ENCODE data around the gene CTNNA3.
"Not testable (repeated sequence)": the region's sequence is repeated elsewhere in the genome, so short reads cannot be mapped to it uniquely, and the experiment has no call there.

The CTNNA3 gene

DNA sequence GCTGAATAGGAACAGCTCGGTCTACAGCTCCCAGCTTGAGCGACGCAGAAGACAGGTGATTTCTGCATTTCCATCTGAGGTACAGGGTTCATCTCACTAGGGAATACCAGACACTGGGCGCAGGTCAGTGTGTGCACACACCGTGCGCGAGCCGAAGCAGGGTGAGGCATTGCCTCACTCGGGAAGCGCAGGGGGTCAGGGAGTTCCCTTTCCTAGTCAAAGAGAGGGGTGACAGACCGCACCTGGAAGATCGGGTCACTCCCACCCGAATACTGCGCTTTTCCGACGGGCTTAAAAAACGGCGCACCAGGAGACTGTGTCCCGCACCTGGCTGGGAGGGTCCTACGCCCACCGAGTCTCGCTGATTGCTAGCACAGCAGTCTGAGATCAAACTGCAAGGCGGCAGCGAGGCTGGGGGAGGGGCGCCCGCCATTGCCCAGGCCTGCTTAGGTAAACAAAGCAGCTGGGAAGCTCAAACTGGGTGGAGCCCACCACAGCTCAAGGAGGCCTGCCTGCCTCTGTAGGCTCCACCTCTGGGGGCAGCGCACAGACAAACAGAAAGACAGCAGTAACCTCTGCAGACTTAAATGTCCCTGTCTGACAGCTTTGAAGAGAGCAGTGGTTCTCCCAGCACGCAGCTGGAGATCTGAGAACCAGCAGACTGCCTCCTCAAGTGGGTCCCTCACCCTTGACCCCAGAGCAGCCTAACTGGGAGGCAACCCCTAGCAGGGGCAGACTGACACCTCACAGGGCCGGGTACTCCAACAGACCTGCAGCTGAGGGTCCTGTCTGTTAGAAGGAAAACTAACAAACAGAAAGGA lies 465.1 kb downstream of the CTNNA3 start:
- DNase-seq = not testable (repeated sequence)

- DNase-seq = no peak
These were observed 470.8 kb downstream of the CTNNA3 start for GRCh38 chr10:67225226-67225625.

GRCh38 chr10:67224553-67224952 lies 471.4 kb downstream of the CTNNA3 start:
- DNase-seq = no peak

DNA sequence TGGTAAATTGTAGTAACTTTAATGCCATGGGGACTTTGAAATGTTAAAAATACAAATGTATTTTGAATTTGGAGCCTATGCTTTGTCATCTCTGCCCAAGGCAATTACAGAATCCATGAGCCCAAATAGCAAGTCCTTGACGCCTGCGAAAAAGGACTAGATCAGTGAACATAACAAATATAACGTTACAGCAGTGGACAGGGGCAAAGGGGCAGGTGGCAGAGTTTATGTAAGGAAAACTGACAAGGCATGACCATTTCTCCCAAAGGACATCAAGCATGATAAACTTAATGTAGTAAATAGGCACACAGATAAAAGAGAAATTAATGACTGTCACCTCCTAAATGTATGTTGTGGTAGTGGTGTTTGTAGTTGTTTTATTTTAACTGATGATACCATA lies 473.1 kb downstream of the CTNNA3 start:
- DNase-seq = no peak

- DNase-seq = no peak
These were observed 474.0 kb downstream of the CTNNA3 start for GRCh38 chr10:67221939-67222494.

- no peak for DNase-seq
These were observed 484.3 kb downstream of the CTNNA3 start for GRCh38 chr10:67211680-67212079.

GRCh38 chr10:67207923-67208322 lies 488.1 kb downstream of the CTNNA3 start:
- not testable (repeated sequence) for DNase-seq

DNA sequence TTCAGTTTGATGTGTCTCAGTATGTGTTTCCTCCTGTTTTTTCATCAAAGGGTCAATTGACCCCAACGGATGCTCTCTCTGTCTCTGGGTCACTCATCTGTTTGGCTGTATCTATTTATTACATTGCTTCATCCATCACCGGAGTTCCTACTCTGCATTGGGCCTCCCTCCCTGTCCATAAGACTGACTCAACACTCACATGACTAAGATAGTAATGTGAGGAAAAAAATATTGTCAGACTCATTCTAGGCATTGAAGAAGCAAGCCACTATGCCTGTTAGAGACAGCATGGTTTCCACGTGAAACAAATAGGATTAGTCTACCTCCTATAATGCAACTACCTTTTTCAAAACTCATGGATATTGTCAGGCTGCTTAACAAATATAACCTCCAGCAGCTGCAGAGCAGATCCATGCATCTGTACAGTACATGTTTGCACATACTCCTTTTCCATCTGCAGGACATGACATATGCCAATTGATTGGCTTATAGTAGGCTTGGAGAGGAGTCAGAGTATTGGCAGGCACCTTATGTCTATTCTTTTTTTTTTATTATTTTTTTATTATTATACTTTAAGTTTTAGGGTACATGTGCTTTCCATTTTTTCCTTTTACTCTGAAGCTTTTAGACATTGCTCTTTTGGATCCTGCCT lies 495.0 kb downstream of the CTNNA3 start:
- DNase-seq = no peak

GRCh38 chr10:67175354-67175753 lies 520.6 kb downstream of the CTNNA3 start:
- DNase-seq = no peak

GRCh38 chr10:67173787-67174186 lies 522.2 kb downstream of the CTNNA3 start:
- DNase-seq = no peak

DNA sequence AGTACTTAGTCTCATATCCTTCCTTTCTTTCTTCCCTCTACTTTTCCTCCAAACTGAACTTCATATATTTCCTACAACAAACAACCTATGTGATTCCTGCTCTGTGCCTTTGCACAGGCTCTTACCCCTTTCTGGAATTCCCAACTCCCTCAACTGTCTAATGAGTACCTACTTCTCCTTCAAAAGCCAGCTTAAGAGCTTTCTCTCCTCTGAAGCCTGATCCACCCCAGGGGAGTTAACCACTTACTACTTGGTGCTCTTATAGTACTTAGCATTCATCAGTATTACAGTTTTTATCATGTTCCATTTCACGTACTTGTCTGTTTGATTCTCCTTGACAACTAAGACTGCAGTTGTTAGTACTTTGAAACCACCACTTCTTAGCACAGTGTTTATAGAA lies 524.0 kb downstream of the CTNNA3 start:
- DNase-seq = no peak

- no peak for DNase-seq
These were observed 539.8 kb downstream of the CTNNA3 start for GRCh38 chr10:67156239-67156638.

DNA sequence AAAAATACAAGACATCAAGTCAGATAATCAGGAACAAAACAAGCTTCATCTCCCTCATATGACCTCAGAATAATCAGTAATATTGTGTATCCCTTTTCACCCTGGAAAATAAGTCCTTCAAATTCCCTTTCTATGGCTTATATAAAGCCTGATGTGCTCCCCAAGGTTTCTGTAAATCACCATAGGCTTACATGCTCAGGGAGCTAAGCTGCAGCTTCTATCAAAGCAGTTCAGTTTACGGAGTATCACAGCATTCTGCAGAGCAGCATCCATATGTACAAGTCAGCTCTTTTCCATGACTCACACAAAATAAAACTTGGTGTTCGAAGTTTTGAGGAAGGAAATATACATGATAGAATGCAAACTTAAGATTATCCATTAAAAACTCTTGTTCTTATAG lies 544.5 kb downstream of the CTNNA3 start:
- DNase-seq = no peak

DNA sequence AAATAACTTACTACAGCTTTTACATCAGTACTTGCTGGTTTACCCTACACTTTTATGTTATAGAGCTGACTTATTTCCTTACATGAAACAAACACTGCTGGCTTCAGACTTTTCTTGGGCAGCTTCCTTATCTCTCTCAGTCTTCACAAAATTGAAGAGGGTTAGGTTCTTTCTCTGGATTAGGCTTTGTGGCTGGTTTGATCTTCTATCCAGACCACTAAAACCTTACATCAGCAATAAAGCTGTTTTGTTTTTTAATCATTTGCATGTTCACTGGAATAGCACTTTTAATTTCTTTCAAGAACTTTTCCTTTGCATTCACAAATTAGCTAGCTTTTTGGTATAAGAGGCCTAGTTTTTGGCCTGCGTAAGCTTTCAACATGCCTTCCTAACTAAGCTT lies 551.5 kb downstream of the CTNNA3 start:
- DNase-seq = no peak

- no peak for DNase-seq
These were observed 554.7 kb downstream of the CTNNA3 start for GRCh38 chr10:67141300-67141699.

DNA sequence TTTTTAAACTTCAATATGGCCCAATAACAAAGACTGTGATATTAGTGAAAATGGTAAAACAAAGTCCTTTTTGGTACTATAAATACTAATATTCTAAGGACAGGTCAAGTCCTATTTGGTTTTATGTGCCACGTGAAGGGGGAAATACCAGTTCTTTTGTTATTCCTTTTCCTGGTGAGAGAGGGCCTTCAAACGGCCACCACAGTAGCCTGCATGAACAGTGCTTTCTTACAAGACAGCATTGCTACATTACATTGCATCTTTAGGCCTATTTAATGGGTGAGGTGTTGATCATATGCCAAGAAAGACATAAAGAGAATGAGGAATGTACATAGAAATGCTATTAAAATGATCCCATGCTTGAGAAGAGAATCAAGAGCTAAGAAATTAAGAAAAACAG lies 555.4 kb downstream of the CTNNA3 start:
- no peak for DNase-seq

DNA sequence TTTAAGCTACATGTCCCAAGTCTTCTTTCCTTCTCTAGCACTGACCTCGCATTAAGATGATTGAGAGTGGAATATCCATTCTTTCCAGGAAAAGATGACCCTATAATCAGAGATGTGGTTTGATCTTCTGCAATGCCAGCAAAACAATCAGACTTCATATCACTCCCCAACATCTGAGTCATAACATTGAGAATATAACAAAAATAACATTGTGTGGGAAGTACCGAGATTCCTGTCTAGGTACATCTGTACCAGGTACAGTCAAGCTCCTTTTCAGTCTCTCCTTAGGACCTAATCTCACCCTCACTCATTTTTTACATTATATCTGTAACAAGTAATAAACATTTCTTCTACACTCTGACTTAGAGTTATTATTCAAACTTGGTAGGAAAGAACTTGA lies 568.6 kb downstream of the CTNNA3 start:
- DNase-seq = no peak

- no peak for DNase-seq
These were observed 576.3 kb downstream of the CTNNA3 start for GRCh38 chr10:67119651-67120050.

- no peak for DNase-seq
These were observed 580.0 kb downstream of the CTNNA3 start for GRCh38 chr10:67115972-67116371.

- DNase-seq = no peak
These were observed 581.0 kb downstream of the CTNNA3 start for GRCh38 chr10:67114945-67115344.

DNA sequence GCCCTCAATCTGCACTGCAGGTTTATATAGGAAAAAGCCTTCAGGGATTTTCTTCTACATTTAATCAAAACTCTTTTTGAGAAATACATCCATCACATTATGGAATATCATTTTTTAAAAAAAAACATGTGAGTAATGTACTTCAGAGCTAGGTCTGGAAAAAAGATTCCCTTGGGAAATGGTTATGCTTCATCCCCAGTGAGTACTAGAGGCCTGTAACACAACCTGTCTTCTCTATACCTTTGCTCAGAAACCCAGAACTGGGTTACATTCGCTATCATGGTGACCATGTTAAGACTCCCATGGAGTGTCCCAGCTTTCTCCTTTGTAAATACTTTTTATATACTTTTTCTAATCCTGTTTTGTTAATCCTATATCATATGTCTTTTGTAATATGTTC lies 583.2 kb downstream of the CTNNA3 start:
- DNase-seq = no peak

DNA sequence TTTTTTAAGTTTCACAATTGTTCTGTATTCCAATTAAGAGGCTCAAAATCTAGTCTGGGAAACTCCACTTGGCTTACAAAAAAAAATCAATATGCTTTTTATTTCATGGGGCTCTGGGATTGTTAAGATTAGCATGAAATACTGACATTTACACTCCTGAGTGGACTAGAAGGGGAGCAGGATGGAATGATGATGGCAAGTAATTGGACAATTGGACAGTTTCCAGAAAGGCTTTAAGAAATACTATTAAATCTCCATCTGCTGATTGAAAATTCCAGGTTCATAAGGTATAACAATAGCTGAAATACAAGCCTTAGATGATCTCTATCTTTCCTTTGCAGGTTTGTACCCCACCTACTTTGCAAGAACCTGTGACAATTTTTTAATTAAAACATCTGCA lies 585.7 kb downstream of the CTNNA3 start:
- DNase-seq = no peak

DNA sequence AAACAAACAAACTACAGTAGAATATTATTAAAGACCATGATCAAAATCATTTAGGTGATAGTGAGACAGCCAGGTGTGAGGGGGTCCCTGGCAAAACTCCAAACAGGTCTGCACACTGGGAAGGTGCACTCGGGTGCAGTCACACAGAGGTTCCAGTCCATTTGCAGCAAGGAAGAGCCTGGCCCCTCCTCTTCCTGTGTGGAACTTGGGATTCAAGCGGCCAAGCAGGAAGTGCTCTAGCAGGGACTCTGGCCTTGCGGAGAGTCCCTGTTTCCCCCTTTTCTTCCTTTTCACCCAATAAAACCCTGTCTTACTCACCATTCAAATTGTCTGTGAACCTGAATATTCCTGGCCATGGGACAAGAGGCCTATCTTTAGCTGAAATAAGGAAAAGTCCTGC lies 588.3 kb downstream of the CTNNA3 start:
- DNase-seq = no peak

GRCh38 chr10:67100951-67101350 lies 595.0 kb downstream of the CTNNA3 start:
- no peak for DNase-seq

Data from T-helper 1 cell (primary cell).